HG02970 (cell line): ENCODE data around the gene KDM5B.
"Not testable (repeated sequence)": the region's sequence is repeated elsewhere in the genome, so short reads cannot be mapped to it uniquely, and the experiment has no call there.

Experiments used
- ATAC-seq: cut with Tn5 transposase; IDR thresholded peaks from one replicate; pipeline ENCODE4 v1.9.1; 2021; ENCODE audit warnings: mild to moderate bottlenecking, moderate library complexity, moderate number of reproducible peaks; ENCODE audit not compliant: unreplicated experiment, low FRiP score

The KDM5B gene

GRCh38 chr1:202794051-202794740, 14.0 kb downstream of the KDM5B start:
- no peak for ATAC-seq

- no peak for ATAC-seq
Observed at GRCh38 chr1:202791077-202791747, 17.0 kb downstream of the KDM5B start.

- ATAC-seq = no peak
Observed at GRCh38 chr1:202788800-202789199, 19.4 kb downstream of the KDM5B start.

- no peak for ATAC-seq
Observed at GRCh38 chr1:202786804-202787203, 21.4 kb downstream of the KDM5B start.

- ATAC-seq = no peak
Observed at GRCh38 chr1:202781180-202781579, 27.0 kb downstream of the KDM5B start.

GRCh38 chr1:202770135-202770534, 38.1 kb downstream of the KDM5B start:
- no peak for ATAC-seq

- ATAC-seq = no peak
Observed at GRCh38 chr1:202765721-202766120, 42.5 kb downstream of the KDM5B start.

- ATAC-seq = no peak
Observed at GRCh38 chr1:202762019-202762418, 46.2 kb downstream of the KDM5B start.

- ATAC-seq = no peak
Observed at GRCh38 chr1:202760589-202760988, 47.6 kb downstream of the KDM5B start.

GRCh38 chr1:202756391-202756790, 51.8 kb downstream of the KDM5B start:
- ATAC-seq = no peak

GRCh38 chr1:202754293-202754692, 53.9 kb downstream of the KDM5B start:
- no peak for ATAC-seq

GRCh38 chr1:202752774-202753173, 55.4 kb downstream of the KDM5B start:
- no peak for ATAC-seq

- no peak for ATAC-seq
Observed at GRCh38 chr1:202750761-202751160, 57.5 kb downstream of the KDM5B start.

- ATAC-seq = no peak
Observed at GRCh38 chr1:202750024-202750423, 58.2 kb downstream of the KDM5B start.

- no peak for ATAC-seq
Observed at GRCh38 chr1:202745323-202745888, 62.8 kb downstream of the KDM5B start.

GRCh38 chr1:202744770-202745169, 63.5 kb downstream of the KDM5B start:
- not testable (repeated sequence) for ATAC-seq

GRCh38 chr1:202742496-202742895, 65.7 kb downstream of the KDM5B start:
- ATAC-seq = no peak

GRCh38 chr1:202733251-202733650, 75.0 kb downstream of the KDM5B start:
- no peak for ATAC-seq

GRCh38 chr1:202728951-202729350, 79.3 kb downstream of the KDM5B start:
- ATAC-seq = no peak

GRCh38 chr1:202725526-202725925, 82.7 kb downstream of the KDM5B start:
- ATAC-seq = no peak

GRCh38 chr1:202723708-202724107, 84.5 kb downstream of the KDM5B start:
- no peak for ATAC-seq

- ATAC-seq = not testable (repeated sequence)
Observed at GRCh38 chr1:202723046-202723445, 85.2 kb downstream of the KDM5B start.
